ENCODE results near the gene CXCR3. TPM values are rescaled to one million over a fixed set of nuclear protein-coding genes. Genes with fewer than 3 reads are reported as not detected.

CXCR3 gene
- total and polyA plus RNA-seq, 10 of the 15 experiments (the other 5 are each of a cell fraction or from before 2014, with no cell fraction given), result 1.4 to 48.2 (median 15.7) TPM

GRCh38 chrX:71629467-71629866, 11.2 kb upstream of the CXCR3 start (continued):
- peak; percentile 74 for TF ChIP-seq SPI1 (IDR thresholded peaks at IDR 0.05; ENCODE audit: borderline replicate concordance, insufficient read depth, low read depth, low read length)
- no peak for TF ChIP-seq RAD21 (IDR thresholded peaks at IDR 0.05; ENCODE audit: insufficient read depth, low read depth, low read length)
- TF ChIP-seq MYB (IDR thresholded peaks at IDR 0.05; ENCODE audit: borderline replicate concordance, low read depth, low read length), result no peak
- no peak for TF ChIP-seq SMC3 (IDR thresholded peaks at IDR 0.05; ENCODE audit: borderline replicate concordance, low read length)
- TF ChIP-seq SRF (IDR thresholded peaks at IDR 0.05; ENCODE audit: low read depth in 2 of 2, low read length in 2 of 2), result no peak
- TF ChIP-seq SUPT20H (IDR thresholded peaks at IDR 0.05; ENCODE audit: borderline replicate concordance, control insufficient read depth, low read depth, low read length), result no peak
- peak; percentile 42 to 46; a peak in 2 of 4 replicates for TF ChIP-seq IKZF2 (IDR thresholded peaks at IDR 0.05)
- TF ChIP-seq MXI1 (IDR thresholded peaks at IDR 0.05; ENCODE audit: low read depth, low read length), result no peak
- no peak for TF ChIP-seq BCL11A (IDR thresholded peaks at IDR 0.05; ENCODE audit: low read depth, low read length)
- no peak for TF ChIP-seq MYC (IDR thresholded peaks at IDR 0.05; ENCODE audit: insufficient read depth, insufficient read length, insufficient replicate concordance, low read length, severe bottlenecking)
- TF ChIP-seq CBFB (IDR thresholded peaks at IDR 0.05; ENCODE audit: low read depth), result no peak
- TF ChIP-seq CBX5 (IDR thresholded peaks at IDR 0.05; ENCODE audit: low read depth), result no peak
- TF ChIP-seq STAT1 (conservative IDR thresholded peaks at IDR 0.05), result no peak
- TF ChIP-seq RCOR1 (conservative IDR thresholded peaks at IDR 0.05; ENCODE audit: low read depth, low read length), result no peak
- peak; percentile 83 for TF ChIP-seq MEF2B (IDR thresholded peaks at IDR 0.05; ENCODE audit: partially characterized antibody, poor library complexity, severe bottlenecking)
- no peak for TF ChIP-seq ATF7 (IDR thresholded peaks at IDR 0.05; ENCODE audit: low read depth)
- no peak for TF ChIP-seq RELA (IDR thresholded peaks at IDR 0.05; ENCODE audit: borderline replicate concordance, partially characterized antibody)
- 0 out of 2 replicates have a peak, but pooled peaks have one; percentile 18 for TF ChIP-seq TAF1 (IDR thresholded peaks at IDR 0.05; ENCODE audit: borderline replicate concordance, low read depth, low read length)
- no peak for TF ChIP-seq FOXM1 (IDR thresholded peaks at IDR 0.05; ENCODE audit: low read depth, low read length)
- no peak for TF ChIP-seq SMAD5 (IDR thresholded peaks at IDR 0.05; ENCODE audit: low read depth)
- no peak for TF ChIP-seq RELB (IDR thresholded peaks at IDR 0.05; ENCODE audit: low read depth)
- TF ChIP-seq SKIL (IDR thresholded peaks at IDR 0.05; ENCODE audit: low read depth, poor library complexity, severe bottlenecking), result no peak
- no peak for TF ChIP-seq FOXK2 (IDR thresholded peaks at IDR 0.05)
- no peak for TF ChIP-seq NR2F1 (conservative IDR thresholded peaks at IDR 0.05)
- no peak for TF ChIP-seq ZBTB33 (IDR thresholded peaks at IDR 0.05)
- no peak for TF ChIP-seq CHD4 (IDR thresholded peaks at IDR 0.05)
- peak; percentile 46; the same call in 1 of the 2 replicates for TF ChIP-seq DPF2 (IDR thresholded peaks at IDR 0.05)
